ENCODE data around the gene DQX1. TPM values are rescaled to one million over a fixed set of nuclear protein-coding genes. Genes with fewer than 3 reads are reported as not detected.
A peak's percentile ranks its signal among the peaks of the same experiment; 100 is the strongest.

Gene DQX1
- polyA plus RNA-seq, 1 donor (not counting 4 experiments of a cell fraction or from before 2014, with no cell fraction given), result 5.9 TPM

DNA sequence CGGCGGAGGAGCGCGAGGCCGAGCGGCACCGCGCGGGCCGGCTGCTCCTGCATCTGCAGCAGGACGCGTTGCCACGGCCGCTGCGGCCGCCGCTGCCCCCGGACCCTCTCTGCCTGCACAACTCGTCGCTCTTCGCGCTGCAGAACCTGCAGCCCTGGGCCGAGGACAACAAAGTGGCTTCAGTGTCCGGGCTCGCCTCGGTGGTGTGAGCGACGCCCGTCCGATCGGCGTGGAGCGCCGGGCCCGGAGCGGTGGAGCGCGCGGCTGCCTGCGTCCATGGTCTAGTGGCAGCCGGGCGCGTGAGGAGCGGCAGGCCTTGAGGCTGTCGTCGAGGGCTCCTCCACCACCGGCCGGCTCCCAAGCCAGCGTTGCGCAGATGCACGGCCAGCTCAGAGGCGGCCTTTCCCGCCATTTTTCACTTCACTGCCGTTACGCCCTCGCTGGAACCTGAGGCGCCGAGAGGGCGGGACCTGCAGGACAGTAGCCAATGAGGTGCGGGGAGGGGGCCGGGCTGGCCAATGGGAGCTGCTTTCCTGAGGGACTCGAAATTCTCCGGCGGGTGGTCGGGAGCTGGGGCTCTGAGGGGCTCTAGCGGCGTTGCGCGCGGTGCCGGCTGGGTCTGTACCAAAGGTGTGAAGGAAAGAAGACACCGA, 9.9 kb downstream of the DQX1 start:
- no peak for TF ChIP-seq EZH2 (IDR thresholded peaks at IDR 0.05; ENCODE audit: low read length)
- TF ChIP-seq, protein P1, sequence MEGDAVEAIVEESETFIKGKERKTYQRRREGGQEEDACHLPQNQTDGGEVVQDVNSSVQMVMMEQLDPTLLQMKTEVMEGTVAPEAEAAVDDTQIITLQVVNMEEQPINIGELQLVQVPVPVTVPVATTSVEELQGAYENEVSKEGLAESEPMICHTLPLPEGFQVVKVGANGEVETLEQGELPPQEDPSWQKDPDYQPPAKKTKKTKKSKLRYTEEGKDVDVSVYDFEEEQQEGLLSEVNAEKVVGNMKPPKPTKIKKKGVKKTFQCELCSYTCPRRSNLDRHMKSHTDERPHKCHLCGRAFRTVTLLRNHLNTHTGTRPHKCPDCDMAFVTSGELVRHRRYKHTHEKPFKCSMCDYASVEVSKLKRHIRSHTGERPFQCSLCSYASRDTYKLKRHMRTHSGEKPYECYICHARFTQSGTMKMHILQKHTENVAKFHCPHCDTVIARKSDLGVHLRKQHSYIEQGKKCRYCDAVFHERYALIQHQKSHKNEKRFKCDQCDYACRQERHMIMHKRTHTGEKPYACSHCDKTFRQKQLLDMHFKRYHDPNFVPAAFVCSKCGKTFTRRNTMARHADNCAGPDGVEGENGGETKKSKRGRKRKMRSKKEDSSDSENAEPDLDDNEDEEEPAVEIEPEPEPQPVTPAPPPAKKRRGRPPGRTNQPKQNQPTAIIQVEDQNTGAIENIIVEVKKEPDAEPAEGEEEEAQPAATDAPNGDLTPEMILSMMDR (optimal IDR thresholded peaks at IDR 0.05 in 1 of 3, IDR thresholded peaks at IDR 0.05 in 1 of 3, conservative IDR thresholded peaks at IDR 0.05 in 1 of 3; ENCODE audit: extremely low read depth in 1 of 3, insufficient read depth in 2 of 3, low read length in 3 of 3), result no peak
- H3K4me2 ChIP-seq (ENCODE audit: control insufficient read depth, extremely low read depth, insufficient read depth, low read depth, low read length), result peak overlapping the region; percentile 20
- DNase-seq (ENCODE audit: low read depth, low spot score) (no peak), FAIRE-seq (no peak)
- dilution Hi-C loops (cut with MboI; ENCODE audit: extremely low pct_ligation_motif_present, low sequenced_read_pairs), result no loop called here
- no peak overlapping the region for H3K27ac ChIP-seq (ENCODE audit: control insufficient read depth, insufficient read depth, low read length)
- no peaks in the 10 kb centered on the region for H3K36me3 ChIP-seq (ENCODE audit: control insufficient read depth in 2 of 2, extremely low read depth in 1 of 2, insufficient read depth in 2 of 2, low read length in 2 of 2)
- no peak overlapping the region for H3K4me3 ChIP-seq (ENCODE audit: control insufficient read depth in 2 of 3, extremely low read depth in 1 of 3, insufficient read depth in 2 of 3, low read depth in 1 of 3, low read length in 3 of 3)
- H3K4me1 ChIP-seq (ENCODE audit: control insufficient read depth, extremely low read depth, insufficient read depth, low read length), result peaks cover 6% of the 10 kb centered on the region
- H3K27me3 ChIP-seq (ENCODE audit: control insufficient read depth, extremely low read depth, insufficient read depth, low read length), result peaks cover 61% of the 10 kb centered on the region
- H3K79me2 ChIP-seq (ENCODE audit: control insufficient read depth, insufficient read depth, low read length), result no peaks in the 10 kb centered on the region
- no peak overlapping the region for H2AFZ ChIP-seq (ENCODE audit: control insufficient read depth, low read length)
- no peaks in the 10 kb centered on the region for H4K20me1 ChIP-seq (ENCODE audit: control insufficient read depth, extremely low read depth, insufficient read depth, low read length)
- no peak overlapping the region for H3K9ac ChIP-seq (ENCODE audit: control insufficient read depth, extremely low read depth, insufficient read depth, low read length)
- H3K9me3 ChIP-seq (ENCODE audit: control insufficient read depth, low read depth, low read length), result no peaks in the 10 kb centered on the region
- no peaks in the 10 kb centered on the region for H3K9me1 ChIP-seq (ENCODE audit: control insufficient read depth, extremely low read depth, insufficient read depth, low read length)

GRCh38 chr2:74515271-74515980, 10.6 kb downstream of the DQX1 start:
- no peaks in the 10 kb centered on the region for H4K20me1 ChIP-seq (ENCODE audit: control insufficient read depth, extremely low read depth, insufficient read depth, low read length)
- dilution Hi-C loops (cut with MboI; ENCODE audit: extremely low pct_ligation_motif_present, low sequenced_read_pairs), result no loop called here
- H3K4me1 ChIP-seq (ENCODE audit: control insufficient read depth, extremely low read depth, insufficient read depth, low read length), result peaks cover 6% of the 10 kb centered on the region
- H2AFZ ChIP-seq (ENCODE audit: control insufficient read depth, low read length), result no peak overlapping the region
- no peak overlapping the region for H3K4me2 ChIP-seq (ENCODE audit: control insufficient read depth, extremely low read depth, insufficient read depth, low read depth, low read length)
- H3K4me3 ChIP-seq (ENCODE audit: control insufficient read depth in 2 of 3, extremely low read depth in 1 of 3, insufficient read depth in 2 of 3, low read depth in 1 of 3, low read length in 3 of 3), result no peak overlapping the region
- peak; percentile 83 for TF ChIP-seq EZH2 (IDR thresholded peaks at IDR 0.05; ENCODE audit: low read length)
- TF ChIP-seq, protein P1 (optimal IDR thresholded peaks at IDR 0.05 in 1 of 3, IDR thresholded peaks at IDR 0.05 in 1 of 3, conservative IDR thresholded peaks at IDR 0.05 in 1 of 3; ENCODE audit: extremely low read depth in 1 of 3, insufficient read depth in 2 of 3, low read length in 3 of 3), result no peak
- H3K36me3 ChIP-seq (ENCODE audit: control insufficient read depth in 2 of 2, extremely low read depth in 1 of 2, insufficient read depth in 2 of 2, low read length in 2 of 2), result no peaks in the 10 kb centered on the region
- no peak overlapping the region for H3K9ac ChIP-seq (ENCODE audit: control insufficient read depth, extremely low read depth, insufficient read depth, low read length)
- FAIRE-seq, result no peak
- no peaks in the 10 kb centered on the region for H3K9me1 ChIP-seq (ENCODE audit: control insufficient read depth, extremely low read depth, insufficient read depth, low read length)
- peaks cover 62% of the 10 kb centered on the region for H3K27me3 ChIP-seq (ENCODE audit: control insufficient read depth, extremely low read depth, insufficient read depth, low read length)
- DNase-seq (ENCODE audit: low read depth, low spot score), result no peak
- no peaks in the 10 kb centered on the region for H3K79me2 ChIP-seq (ENCODE audit: control insufficient read depth, insufficient read depth, low read length)
- no peaks in the 10 kb centered on the region for H3K9me3 ChIP-seq (ENCODE audit: control insufficient read depth, low read depth, low read length)
- H3K27ac ChIP-seq (ENCODE audit: control insufficient read depth, insufficient read depth, low read length), result no peak overlapping the region

Measured in keratinocyte (primary cell).